ENCODE results near the gene SPNS2.

DNA sequence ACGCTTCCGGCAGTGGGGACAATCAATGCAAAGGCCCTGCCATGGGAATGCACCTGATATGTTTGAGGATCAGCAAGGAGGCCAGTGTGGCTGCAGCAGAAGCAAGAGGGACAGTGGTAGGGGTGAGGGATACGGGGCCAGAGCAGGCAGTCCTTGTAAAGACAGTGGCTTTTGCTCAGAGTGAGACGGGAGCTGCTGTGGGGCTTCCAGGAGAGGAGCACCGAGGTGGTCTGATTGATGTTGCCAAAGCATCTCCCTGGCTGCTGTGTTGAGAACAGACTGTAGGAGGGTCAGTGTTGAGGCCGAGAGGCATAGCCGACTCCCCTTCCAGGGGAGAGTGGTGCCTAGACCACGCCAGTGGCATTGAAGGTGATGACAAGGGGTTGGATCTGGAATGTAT, 11.4 kb upstream of the SPNS2 start:
- TF ChIP-seq, protein P1, sequence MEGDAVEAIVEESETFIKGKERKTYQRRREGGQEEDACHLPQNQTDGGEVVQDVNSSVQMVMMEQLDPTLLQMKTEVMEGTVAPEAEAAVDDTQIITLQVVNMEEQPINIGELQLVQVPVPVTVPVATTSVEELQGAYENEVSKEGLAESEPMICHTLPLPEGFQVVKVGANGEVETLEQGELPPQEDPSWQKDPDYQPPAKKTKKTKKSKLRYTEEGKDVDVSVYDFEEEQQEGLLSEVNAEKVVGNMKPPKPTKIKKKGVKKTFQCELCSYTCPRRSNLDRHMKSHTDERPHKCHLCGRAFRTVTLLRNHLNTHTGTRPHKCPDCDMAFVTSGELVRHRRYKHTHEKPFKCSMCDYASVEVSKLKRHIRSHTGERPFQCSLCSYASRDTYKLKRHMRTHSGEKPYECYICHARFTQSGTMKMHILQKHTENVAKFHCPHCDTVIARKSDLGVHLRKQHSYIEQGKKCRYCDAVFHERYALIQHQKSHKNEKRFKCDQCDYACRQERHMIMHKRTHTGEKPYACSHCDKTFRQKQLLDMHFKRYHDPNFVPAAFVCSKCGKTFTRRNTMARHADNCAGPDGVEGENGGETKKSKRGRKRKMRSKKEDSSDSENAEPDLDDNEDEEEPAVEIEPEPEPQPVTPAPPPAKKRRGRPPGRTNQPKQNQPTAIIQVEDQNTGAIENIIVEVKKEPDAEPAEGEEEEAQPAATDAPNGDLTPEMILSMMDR (conservative IDR thresholded peaks at IDR 0.05) = no peak
- no peak for TF ChIP-seq EZH2 (IDR thresholded peaks at IDR 0.05; ENCODE audit: low read depth)

Data from PC-9 (cell line).